K562 (cell line): ENCODE results near the gene KLHL13.

Source experiments
- CBX2 ChIP-seq: fragments of 200-600 bp; sonication (generic); IDR thresholded peaks from one replicate; pipeline ENCODE4 v1.6.1; 2012; ENCODE audit warnings: mild to moderate bottlenecking, low read length, inconsistent platforms; ENCODE audit not compliant: insufficient read depth, poor library complexity, severe bottlenecking
- CTCF ChIP-seq, 3 experiments: IDR thresholded peaks in 2 of 3; conservative IDR thresholded peaks in 1 of 3; 2 replicates each; pipeline ENCODE4 v1.5.1; 2011 to 2012; ENCODE audit warnings: low read length in 3 of 3, mild to moderate bottlenecking in 3 of 3, control low read depth in 2 of 3, improper control_type of control experiment in 1 of 3, inconsistent platforms in 1 of 3, low read depth in 1 of 3, mixed read lengths in 1 of 3, moderate library complexity in 1 of 3; ENCODE audit not compliant: insufficient read depth in 2 of 3
- E2F6 ChIP-seq, 2 experiments: IDR thresholded peaks; 2 replicates each; pipeline ENCODE4 v1.6.1; 2011; ENCODE audit warnings: borderline replicate concordance in 1 of 2, control low read depth in 1 of 2, low read depth in 1 of 2, low read length in 1 of 2, mild to moderate bottlenecking in 1 of 2, mixed read lengths in 1 of 2, moderate library complexity in 1 of 2; ENCODE audit not compliant: insufficient read depth in 1 of 2, insufficient read length in 1 of 2, poor library complexity in 1 of 2, severe bottlenecking in 1 of 2; ENCODE audit errors: extremely low read depth in 1 of 2
- EZH2 ChIP-seq: IDR thresholded peaks from 2 replicates; pipeline ENCODE4 v1.6.1; 2012; ENCODE audit warnings: low read depth, mild to moderate bottlenecking, inconsistent platforms, low read length, borderline replicate concordance
- FOXO4 ChIP-seq: fragments of 450-650 bp; formaldehyde crosslinking; IDR thresholded peaks from 2 replicates; pipeline ENCODE4 v1.4.0; 2020; ENCODE audit warnings: mild to moderate bottlenecking, moderate library complexity
- NFIC ChIP-seq: fragments of 450-650 bp; IDR thresholded peaks from 2 replicates; pipeline ENCODE4 v1.6.1; 2017; ENCODE audit warnings: mild to moderate bottlenecking, inconsistent platforms
- POLR2AphosphoS5 ChIP-seq: IDR thresholded peaks from 2 replicates; pipeline ENCODE4 v1.6.1; 2011; ENCODE audit warnings: mild to moderate bottlenecking, low read depth, low read length, moderate library complexity; ENCODE audit not compliant: control insufficient read depth, insufficient read depth
- REST ChIP-seq, 2 experiments: fragments of 450-650 bp; formaldehyde crosslinking in 1 of 2; IDR thresholded peaks; 2 replicates each; pipeline versions ENCODE4 v1.4.0 to v1.6.1; 2014 to 2020; ENCODE audit warnings: mild to moderate bottlenecking in 2 of 2, borderline replicate concordance in 1 of 2, low read depth in 1 of 2
- SMAD4 ChIP-seq: fragments of 250-450 bp; sonication (Bioruptor Pico); conservative IDR thresholded peaks from 2 replicates; pipeline ENCODE4 v1.8.0; 2021; ENCODE audit warnings: inconsistent platforms, mild to moderate bottlenecking, moderate library complexity
- SNRNP70 ChIP-seq: fragments of 200-400 bp; formaldehyde crosslinking; optimal IDR thresholded peaks from 2 replicates; pipeline ENCODE3; 2017; ENCODE audit warnings: low read depth, low read length
- USF1 ChIP-seq: sonication (generic); formaldehyde crosslinking; IDR thresholded peaks from 2 replicates; pipeline ENCODE4 v1.9.0; 2022; ENCODE audit warnings: mild to moderate bottlenecking, missing genetic modification reagents
- XRCC4 ChIP-seq: IDR thresholded peaks from one replicate; pipeline ENCODE4 v1.6.1; 2011; ENCODE audit not compliant: insufficient read depth, insufficient read length; ENCODE audit errors: extremely low read depth
- ZNF24 ChIP-seq: fragments of 450-650 bp; IDR thresholded peaks from 2 replicates; pipeline ENCODE4 v1.6.1; 2016

- TF ChIP-seq CTCF (IDR thresholded peaks at IDR 0.05 in 2 of 3, conservative IDR thresholded peaks at IDR 0.05 in 1 of 3; ENCODE audit: insufficient read depth in 2 of 3, low read depth in 1 of 3, low read length in 3 of 3), result no peak
- TF ChIP-seq EZH2, result no peak
- TF ChIP-seq E2F6 (IDR thresholded peaks at IDR 0.05; ENCODE audit: borderline replicate concordance in 1 of 2, extremely low read depth in 1 of 2, insufficient read depth in 1 of 2, insufficient read length in 1 of 2, low read depth in 1 of 2, low read length in 1 of 2, poor library complexity in 1 of 2, severe bottlenecking in 1 of 2), result no peak
- no peak for TF ChIP-seq POLR2AphosphoS5
- TF ChIP-seq REST (IDR thresholded peaks at IDR 0.05; ENCODE audit: borderline replicate concordance), result no peak
- TF ChIP-seq REST (CRISPR knock-in tag; IDR thresholded peaks at IDR 0.05; ENCODE audit: low read depth), result no peak
- no peak for TF ChIP-seq SMAD4 (CRISPR knock-in tag)
- TF ChIP-seq SNRNP70, result no peak
- TF ChIP-seq XRCC4, result no peak
- TF ChIP-seq NFIC, result no peak
- no peak for TF ChIP-seq FOXO4 (CRISPR knock-in tag)
- no peak for TF ChIP-seq USF1
- no peak for TF ChIP-seq CBX2
- TF ChIP-seq ZNF24, result no peak
Observed at GRCh38 chrX:118116713-118117550, at the start of gene KLHL13.
